Esophagus muscularis mucosa (tissue), 4 donors: ENCODE measurements around the gene DNER. TPM values are rescaled to one million over a fixed set of nuclear protein-coding genes. Genes with fewer than 3 reads are reported as not detected.

Source experiments
- DNase-seq: peaks from one replicate; pipeline ENCODE4 v3.0.0-alpha.2; 2017; ENCODE audit errors: extremely low spot score
- H3K27ac ChIP-seq, 4 donors: fragments of 200-600 bp; sonication (generic); replicated peaks in 1 of 4; 1 replicate in 3 of 4; 2 replicates in 1 of 4; pipeline ENCODE4 v1.5.1; 2016 to 2019; ENCODE audit warnings: mild to moderate bottlenecking in 1 of 4
- H3K27me3 ChIP-seq, 4 donors: fragments of 200-600 bp; sonication (generic); one replicate each; pipeline versions ENCODE4 v1.5.1 to v1.6.0; 2016 to 2019
- H3K36me3 ChIP-seq, 4 donors: fragments of 200-600 bp; sonication (generic); one replicate each; pipeline ENCODE4 v1.5.1; 2016 to 2019
- H3K4me1 ChIP-seq, 4 donors: fragments of 200-600 bp; sonication (generic); one replicate each; pipeline ENCODE4 v1.5.1; 2016 to 2019
- H3K4me3 ChIP-seq, 4 donors: fragments of 200-600 bp; sonication (generic); 1 replicate in 2 of 4; 2 replicates in 2 of 4; pipeline ENCODE4 v1.5.1; 2016 to 2019; ENCODE audit warnings: mild to moderate bottlenecking in 4 of 4, moderate library complexity in 1 of 4
- H3K9me3 ChIP-seq, 4 donors: fragments of 200-600 bp; sonication (generic); 1 replicate in 3 of 4; 2 replicates in 1 of 4; pipeline ENCODE4 v1.5.1; 2016 to 2019
- EP300 ChIP-seq: sonication (generic); formaldehyde crosslinking; IDR thresholded peaks from one replicate; pipeline ENCODE4 v1.6.1; 2017; ENCODE audit warnings: antibody characterized with exemption
- POLR2A ChIP-seq: fragments of 450-650 bp; IDR thresholded peaks from one replicate; pipeline ENCODE4 v1.6.1; 2017; ENCODE audit warnings: antibody characterized with exemption, moderate library complexity, mild to moderate bottlenecking, low read depth
- POLR2AphosphoS5 ChIP-seq, 2 donors: sonication (generic); formaldehyde crosslinking; IDR thresholded peaks; one replicate each; pipeline ENCODE4 v1.6.1; 2017; ENCODE audit warnings: antibody characterized with exemption in 2 of 2
- WGBS: methylation state at CpG from one replicate; pipeline ENCODE4 v1.1.5; 2018; 5-methylcytosine and 5-hydroxymethylcytosine counted together
- intact Hi-C: fragments of 100-400 bp; cut with DNase I; formaldehyde crosslinking; loops from one replicate; pipeline ENCODE4 v1.15.1; 2023
- total RNA-seq, 4 donors: library from RNA; depleted of rRNA; stranded (reverse); fragments of >200 nt; gene quantifications; one replicate each; pipeline versions ENCODE4 v1.1.0 to v1.2.1, GENCODE V29; 2016
- TF ChIP-seq, protein P1 (sequence below), 3 experiments: fragments of 200-600 bp in 2 of 3; fragments of 450-650 bp in 1 of 3; sonication (generic) in 2 of 3; IDR thresholded peaks; one replicate each; pipeline ENCODE4 v1.5.1; 2017 to 2019; ENCODE audit warnings: antibody characterized with exemption in 3 of 3, mild to moderate bottlenecking in 2 of 3, moderate library complexity in 1 of 3

The DNER gene
- total RNA-seq, 4 donors from 2014 or later: 2.9 to 5.3 (median 4.6) TPM

DNA sequence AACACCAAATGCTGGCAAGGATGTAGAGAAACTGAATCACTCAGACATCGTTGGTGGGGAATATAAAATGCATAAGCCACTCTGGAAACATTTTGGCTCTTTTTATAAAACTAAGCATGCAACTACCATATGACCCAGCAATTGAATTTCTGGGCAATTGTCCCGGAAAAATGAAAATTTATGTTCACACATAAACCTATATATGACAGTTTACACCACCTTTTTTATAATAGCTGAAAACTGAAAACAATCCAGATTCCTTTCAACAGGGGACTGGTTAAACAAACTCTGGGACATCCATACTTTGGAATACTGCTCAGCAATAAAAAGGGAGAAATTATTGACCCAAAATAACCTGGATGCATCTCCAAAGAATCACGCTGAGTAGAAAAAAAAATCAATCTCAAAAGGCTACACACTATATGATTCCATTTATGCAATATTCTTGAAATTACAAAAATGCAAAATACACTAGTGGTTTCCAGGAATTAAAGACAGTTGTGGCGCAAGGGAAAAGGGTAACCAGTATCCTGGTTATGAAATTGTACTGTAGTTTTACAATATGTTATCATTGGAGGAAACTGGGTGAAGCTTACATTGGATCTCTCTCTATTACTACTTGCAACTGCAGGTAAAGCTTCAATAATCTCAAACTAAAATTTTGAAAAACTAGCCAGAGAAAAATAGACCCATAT is 313.0 kb downstream of the DNER start:
- 61% methylated on average over 4 of the region's 4 CpGs for WGBS
- no peak for TF ChIP-seq POLR2AphosphoS5 (IDR thresholded peaks at IDR 0.05)
- no peak for TF ChIP-seq POLR2A
- TF ChIP-seq EP300: no peak
- TF ChIP-seq, protein P1, sequence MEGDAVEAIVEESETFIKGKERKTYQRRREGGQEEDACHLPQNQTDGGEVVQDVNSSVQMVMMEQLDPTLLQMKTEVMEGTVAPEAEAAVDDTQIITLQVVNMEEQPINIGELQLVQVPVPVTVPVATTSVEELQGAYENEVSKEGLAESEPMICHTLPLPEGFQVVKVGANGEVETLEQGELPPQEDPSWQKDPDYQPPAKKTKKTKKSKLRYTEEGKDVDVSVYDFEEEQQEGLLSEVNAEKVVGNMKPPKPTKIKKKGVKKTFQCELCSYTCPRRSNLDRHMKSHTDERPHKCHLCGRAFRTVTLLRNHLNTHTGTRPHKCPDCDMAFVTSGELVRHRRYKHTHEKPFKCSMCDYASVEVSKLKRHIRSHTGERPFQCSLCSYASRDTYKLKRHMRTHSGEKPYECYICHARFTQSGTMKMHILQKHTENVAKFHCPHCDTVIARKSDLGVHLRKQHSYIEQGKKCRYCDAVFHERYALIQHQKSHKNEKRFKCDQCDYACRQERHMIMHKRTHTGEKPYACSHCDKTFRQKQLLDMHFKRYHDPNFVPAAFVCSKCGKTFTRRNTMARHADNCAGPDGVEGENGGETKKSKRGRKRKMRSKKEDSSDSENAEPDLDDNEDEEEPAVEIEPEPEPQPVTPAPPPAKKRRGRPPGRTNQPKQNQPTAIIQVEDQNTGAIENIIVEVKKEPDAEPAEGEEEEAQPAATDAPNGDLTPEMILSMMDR (IDR thresholded peaks at IDR 0.05): no peak
- H3K27me3 ChIP-seq: no peaks in the 10 kb centered on the region
- peaks cover 0 to under 1% (median 0%) of the 10 kb centered on the region in 4 donors for H3K4me1 ChIP-seq
- no peaks in the 10 kb centered on the region for H3K36me3 ChIP-seq
- no peaks in the 10 kb centered on the region for H3K9me3 ChIP-seq
- H3K4me3 ChIP-seq: no peak overlapping the region
- DNase-seq: no peak
- intact Hi-C loops: no loop called here
- no peak overlapping the region for H3K27ac ChIP-seq

- no peak for TF ChIP-seq EP300
- no peak for TF ChIP-seq POLR2A
- TF ChIP-seq, protein P1 (IDR thresholded peaks at IDR 0.05): no peak
- TF ChIP-seq POLR2AphosphoS5 (IDR thresholded peaks at IDR 0.05): no peak
- 95% methylated on average over 4 of the region's 4 CpGs for WGBS
- no peak for DNase-seq
- H3K27ac ChIP-seq: no peak overlapping the region
- intact Hi-C loops: no loop called here
- no peaks in the 10 kb centered on the region for H3K27me3 ChIP-seq
- H3K9me3 ChIP-seq: peaks cover 0 to 14% (median 5%) of the 10 kb centered on the region in 4 donors
- no peaks in the 10 kb centered on the region for H3K36me3 ChIP-seq
- no peak overlapping the region for H3K4me3 ChIP-seq
- no peaks in the 10 kb centered on the region for H3K4me1 ChIP-seq
Observed at GRCh38 chr2:229393926-229394325, 320.4 kb downstream of the DNER start.

- intact Hi-C loops: no loop called here
- H3K27ac ChIP-seq: peak overlapping the region; percentile 37 to 55 (median 51)
- TF ChIP-seq POLR2AphosphoS5 (IDR thresholded peaks at IDR 0.05): peak; percentile 18 to 41
- TF ChIP-seq EP300: no peak
Observed at GRCh38 chr2:229392196-229392595, 322.2 kb downstream of the DNER start.

DNA sequence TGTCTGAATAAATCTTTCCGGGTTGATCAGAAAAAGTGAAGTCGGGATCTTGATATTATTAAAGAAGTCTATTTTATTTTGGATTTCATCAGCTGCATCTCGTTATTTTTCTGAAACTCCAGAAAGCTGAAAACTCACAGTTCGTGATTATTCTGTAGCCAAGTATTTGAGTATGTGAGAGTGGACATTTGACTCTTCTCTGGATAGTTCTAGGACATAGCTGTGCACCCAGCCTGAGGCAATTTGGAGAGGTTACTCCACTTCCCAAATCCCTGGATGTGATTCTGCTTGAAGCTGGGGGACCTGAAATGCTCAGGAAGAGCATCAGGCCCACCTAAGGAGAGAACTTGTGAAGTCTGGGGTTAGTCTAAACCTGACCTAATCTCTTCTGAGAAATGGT is 325.6 kb downstream of the DNER start:
- no peaks in the 10 kb centered on the region for H3K27me3 ChIP-seq
- DNase-seq: no peak
- H3K9me3 ChIP-seq: peaks cover 0 to 17% (median 8%) of the 10 kb centered on the region in 4 donors
- peak overlapping the region; percentile 9 to 59 (median 51) for H3K27ac ChIP-seq
- TF ChIP-seq, protein P1 (IDR thresholded peaks at IDR 0.05): no peak
- 79% methylated on average over 4 of the region's 4 CpGs for WGBS
- peaks cover 0 to 5% (median 0%) of the 10 kb centered on the region in 4 donors for H3K4me1 ChIP-seq
- no peak overlapping the region for H3K4me3 ChIP-seq
- intact Hi-C loops: no loop called here
- H3K36me3 ChIP-seq: no peaks in the 10 kb centered on the region

More at GRCh38 chr2:229392196-229392595, 322.2 kb downstream of the DNER start:
- Histone ChIP-seq H3K9me3 (peaks cover 0 to 14% (median 5%) of the 10 kb centered on the region in 4 donors), H3K27me3 (no peaks in the 10 kb centered on the region), H3K36me3 (no peaks in the 10 kb centered on the region), H3K4me1 (peaks cover 0 to 5% (median 0%) of the 10 kb centered on the region in 4 donors), H3K4me3 (no peak overlapping the region)
- 23% methylated on average over 2 of the region's 2 CpGs for WGBS
- DNase-seq: no peak

DNA sequence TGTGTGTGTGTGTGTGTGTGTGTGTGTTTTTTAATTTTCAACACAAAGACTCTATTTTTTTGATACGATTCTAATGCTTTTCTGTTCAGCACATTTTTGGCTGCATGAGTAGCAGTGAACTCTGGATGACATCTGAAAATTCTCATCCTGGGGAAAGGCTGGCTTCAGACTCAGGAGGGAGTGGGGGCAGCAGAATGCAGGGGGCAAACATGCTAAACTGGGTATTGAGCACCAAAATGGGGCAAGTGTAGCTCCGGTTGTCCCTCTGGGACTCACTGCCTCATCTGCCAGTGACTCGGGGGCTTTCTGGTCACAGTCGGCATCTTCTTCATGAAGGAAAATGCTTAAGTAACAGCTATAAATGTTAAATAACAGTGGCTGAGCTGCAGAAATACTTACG is 326.5 kb downstream of the DNER start:
- Histone ChIP-seq H3K27ac (peak overlapping the region; percentile 47 to 51 (median 48)), H3K4me1 (peaks cover 0 to 5% (median 0%) of the 10 kb centered on the region in 4 donors), H3K36me3 (no peaks in the 10 kb centered on the region), H3K4me3 (no peak overlapping the region), H3K27me3 (no peaks in the 10 kb centered on the region), H3K9me3 (peaks cover 0 to 13% (median 5%) of the 10 kb centered on the region in 4 donors)
- DNase-seq: no peak
- WGBS: 44% methylated on average over 2 of the region's 5 CpGs
- TF ChIP-seq EP300 (no peak), POLR2A (no peak), POLR2AphosphoS5 (IDR thresholded peaks at IDR 0.05) (no peak)
- TF ChIP-seq, protein P1 (IDR thresholded peaks at IDR 0.05): no peak
- intact Hi-C loops: no loop called here
